HEK293 (cell line): ENCODE data around the gene TMEM143.
A peak's percentile ranks its signal among the peaks of the same experiment; 100 is the strongest.

Experiments
- EGR2 ChIP-seq: fragments of 450-650 bp; formaldehyde crosslinking; IDR thresholded peaks from 2 replicates; pipeline ENCODE4 v1.5.1; 2016; ENCODE audit warnings: low read depth, missing biosample characterization, missing genetic modification characterization
- KLF10 ChIP-seq: fragments of 450-650 bp; IDR thresholded peaks from 2 replicates; pipeline ENCODE4 v1.5.1; 2018; ENCODE audit warnings: missing biosample characterization, mild to moderate bottlenecking, missing genetic modification characterization
- KLF16 ChIP-seq: fragments of 450-650 bp; formaldehyde crosslinking; IDR thresholded peaks from 2 replicates; pipeline ENCODE4 v1.5.1; 2017; ENCODE audit warnings: missing biosample characterization, missing genetic modification characterization
- KLF7 ChIP-seq: fragments of 450-650 bp; formaldehyde crosslinking; IDR thresholded peaks from 2 replicates; pipeline ENCODE4 v1.5.1; 2016; ENCODE audit warnings: missing biosample characterization, missing genetic modification characterization, borderline replicate concordance
- KLF8 ChIP-seq: fragments of 450-650 bp; formaldehyde crosslinking; IDR thresholded peaks from 2 replicates; pipeline ENCODE4 v1.5.1; 2016; ENCODE audit warnings: missing biosample characterization, missing genetic modification characterization
- MEIS1 ChIP-seq: sonication (generic); formaldehyde crosslinking; IDR thresholded peaks from 2 replicates; pipeline ENCODE4 v1.8.1; 2022; ENCODE audit warnings: missing genetic modification reagents, mild to moderate bottlenecking, borderline replicate concordance
- OVOL3 ChIP-seq: fragments of 450-650 bp; formaldehyde crosslinking; IDR thresholded peaks from 2 replicates; pipeline ENCODE4 v1.5.1; 2016; ENCODE audit warnings: missing biosample characterization, missing genetic modification characterization
- PRDM6 ChIP-seq: fragments of 450-650 bp; formaldehyde crosslinking; IDR thresholded peaks from 2 replicates; pipeline ENCODE4 v1.5.1; 2017; ENCODE audit warnings: missing biosample characterization, missing genetic modification characterization
- SALL2 ChIP-seq: fragments of 450-650 bp; formaldehyde crosslinking; IDR thresholded peaks from 2 replicates; pipeline ENCODE4 v1.5.0; 2017; ENCODE audit warnings: missing biosample characterization, mild to moderate bottlenecking, missing genetic modification characterization, borderline replicate concordance
- SP2 ChIP-seq: fragments of 450-650 bp; formaldehyde crosslinking; IDR thresholded peaks from 2 replicates; pipeline ENCODE4 v1.5.1; 2016; ENCODE audit warnings: missing biosample characterization, missing genetic modification characterization
- SP3 ChIP-seq: fragments of 450-650 bp; formaldehyde crosslinking; IDR thresholded peaks from 2 replicates; pipeline ENCODE4 v1.5.1; 2016; ENCODE audit warnings: missing biosample characterization, missing genetic modification characterization
- ZBTB17 ChIP-seq: fragments of 450-650 bp; formaldehyde crosslinking; IDR thresholded peaks from 2 replicates; pipeline ENCODE4 v1.5.1; 2016; ENCODE audit warnings: missing biosample characterization, missing genetic modification characterization
- ZBTB26 ChIP-seq: fragments of 450-650 bp; formaldehyde crosslinking; optimal IDR thresholded peaks from 2 replicates; pipeline ENCODE3; 2016; ENCODE audit warnings: missing biosample characterization, mild to moderate bottlenecking, missing genetic modification characterization
- ZBTB48 ChIP-seq: fragments of 450-650 bp; formaldehyde crosslinking; IDR thresholded peaks from 2 replicates; pipeline ENCODE4 v1.5.1; 2016; ENCODE audit warnings: missing biosample characterization, missing genetic modification characterization
- ZEB2 ChIP-seq: fragments of 450-650 bp; formaldehyde crosslinking; IDR thresholded peaks from 2 replicates; pipeline ENCODE4 v1.5.1; 2016; ENCODE audit warnings: missing biosample characterization, missing genetic modification characterization
- ZNF121 ChIP-seq: fragments of 450-650 bp; formaldehyde crosslinking; IDR thresholded peaks from 2 replicates; pipeline ENCODE4 v1.5.1; 2016; ENCODE audit warnings: missing biosample characterization, missing genetic modification characterization
- ZNF311 ChIP-seq: fragments of 450-650 bp; formaldehyde crosslinking; IDR thresholded peaks from 2 replicates; pipeline ENCODE4 v1.5.1; 2017; ENCODE audit warnings: missing biosample characterization, missing genetic modification characterization, borderline replicate concordance
- ZNF404 ChIP-seq: fragments of 450-650 bp; formaldehyde crosslinking; IDR thresholded peaks from 2 replicates; pipeline ENCODE4 v1.5.1; 2017; ENCODE audit warnings: missing biosample characterization, missing genetic modification characterization
- ZNF423 ChIP-seq: fragments of 450-650 bp; formaldehyde crosslinking; IDR thresholded peaks from 2 replicates; pipeline ENCODE4 v1.5.1; 2016; ENCODE audit warnings: missing biosample characterization, missing genetic modification characterization
- ZNF426 ChIP-seq: fragments of 450-650 bp; formaldehyde crosslinking; IDR thresholded peaks from 2 replicates; pipeline ENCODE4 v1.5.1; 2017; ENCODE audit warnings: missing biosample characterization, missing genetic modification characterization, mild to moderate bottlenecking, inconsistent platforms, moderate library complexity
- ZNF433 ChIP-seq: fragments of 450-650 bp; formaldehyde crosslinking; IDR thresholded peaks from 2 replicates; pipeline ENCODE4 v1.5.1; 2016; ENCODE audit warnings: missing biosample characterization, missing genetic modification characterization, low read depth
- ZNF561 ChIP-seq: fragments of 450-650 bp; IDR thresholded peaks from 2 replicates; pipeline ENCODE4 v1.5.1; 2018; ENCODE audit warnings: missing biosample characterization, missing genetic modification characterization, borderline replicate concordance
- ZNF610 ChIP-seq: fragments of 450-650 bp; formaldehyde crosslinking; IDR thresholded peaks from 2 replicates; pipeline ENCODE4 v1.5.1; 2016; ENCODE audit warnings: missing biosample characterization, missing genetic modification characterization, borderline replicate concordance
- ZNF629 ChIP-seq: fragments of 450-650 bp; formaldehyde crosslinking; IDR thresholded peaks from 2 replicates; pipeline ENCODE4 v1.5.1; 2017; ENCODE audit warnings: missing biosample characterization, missing genetic modification characterization
- ZNF658 ChIP-seq: fragments of 450-650 bp; formaldehyde crosslinking; IDR thresholded peaks from 2 replicates; pipeline ENCODE4; 2016; ENCODE audit warnings: missing biosample characterization, missing genetic modification characterization
- ZNF747 ChIP-seq: fragments of 450-650 bp; formaldehyde crosslinking; IDR thresholded peaks from 2 replicates; pipeline ENCODE4 v1.5.1; 2016; ENCODE audit warnings: missing biosample characterization, missing genetic modification characterization
- ZNF785 ChIP-seq: fragments of 450-650 bp; formaldehyde crosslinking; IDR thresholded peaks from 2 replicates; pipeline ENCODE4 v1.5.1; 2016; ENCODE audit warnings: missing biosample characterization, missing genetic modification characterization
- ZNF830 ChIP-seq: fragments of 450-650 bp; IDR thresholded peaks from 2 replicates; pipeline ENCODE4 v1.5.0; 2018; ENCODE audit warnings: missing biosample characterization, missing genetic modification characterization, low read depth, mild to moderate bottlenecking, moderate library complexity
- ZNF843 ChIP-seq: fragments of 450-650 bp; formaldehyde crosslinking; IDR thresholded peaks from 2 replicates; pipeline ENCODE4 v1.5.1; 2016; ENCODE audit warnings: missing biosample characterization, missing genetic modification characterization
- ZSCAN23 ChIP-seq: fragments of 450-650 bp; formaldehyde crosslinking; IDR thresholded peaks from 2 replicates; pipeline ENCODE4 v1.5.1; 2016; ENCODE audit warnings: missing biosample characterization, missing genetic modification characterization
- TF ChIP-seq, protein P1 (sequence below): fragments of 450-650 bp; formaldehyde crosslinking; conservative IDR thresholded peaks from 2 replicates; pipeline ENCODE4 v1.5.1; 2016; ENCODE audit warnings: low read depth, missing biosample characterization, missing genetic modification characterization
- TF ChIP-seq, protein P2 (sequence below): fragments of 450-650 bp; formaldehyde crosslinking; IDR thresholded peaks from 2 replicates; pipeline ENCODE4 v1.5.1; 2016; ENCODE audit warnings: missing biosample characterization, missing genetic modification characterization, low read depth
- TF ChIP-seq, protein P3 (sequence below): fragments of 450-650 bp; formaldehyde crosslinking; IDR thresholded peaks from 2 replicates; pipeline ENCODE4 v1.5.1; 2017; ENCODE audit warnings: missing biosample characterization, missing genetic modification characterization

Gene TMEM143

GRCh38 chr19:48363500-48363809 is 285 bp downstream of the TMEM143 start (continued):
- TF ChIP-seq, protein P1, sequence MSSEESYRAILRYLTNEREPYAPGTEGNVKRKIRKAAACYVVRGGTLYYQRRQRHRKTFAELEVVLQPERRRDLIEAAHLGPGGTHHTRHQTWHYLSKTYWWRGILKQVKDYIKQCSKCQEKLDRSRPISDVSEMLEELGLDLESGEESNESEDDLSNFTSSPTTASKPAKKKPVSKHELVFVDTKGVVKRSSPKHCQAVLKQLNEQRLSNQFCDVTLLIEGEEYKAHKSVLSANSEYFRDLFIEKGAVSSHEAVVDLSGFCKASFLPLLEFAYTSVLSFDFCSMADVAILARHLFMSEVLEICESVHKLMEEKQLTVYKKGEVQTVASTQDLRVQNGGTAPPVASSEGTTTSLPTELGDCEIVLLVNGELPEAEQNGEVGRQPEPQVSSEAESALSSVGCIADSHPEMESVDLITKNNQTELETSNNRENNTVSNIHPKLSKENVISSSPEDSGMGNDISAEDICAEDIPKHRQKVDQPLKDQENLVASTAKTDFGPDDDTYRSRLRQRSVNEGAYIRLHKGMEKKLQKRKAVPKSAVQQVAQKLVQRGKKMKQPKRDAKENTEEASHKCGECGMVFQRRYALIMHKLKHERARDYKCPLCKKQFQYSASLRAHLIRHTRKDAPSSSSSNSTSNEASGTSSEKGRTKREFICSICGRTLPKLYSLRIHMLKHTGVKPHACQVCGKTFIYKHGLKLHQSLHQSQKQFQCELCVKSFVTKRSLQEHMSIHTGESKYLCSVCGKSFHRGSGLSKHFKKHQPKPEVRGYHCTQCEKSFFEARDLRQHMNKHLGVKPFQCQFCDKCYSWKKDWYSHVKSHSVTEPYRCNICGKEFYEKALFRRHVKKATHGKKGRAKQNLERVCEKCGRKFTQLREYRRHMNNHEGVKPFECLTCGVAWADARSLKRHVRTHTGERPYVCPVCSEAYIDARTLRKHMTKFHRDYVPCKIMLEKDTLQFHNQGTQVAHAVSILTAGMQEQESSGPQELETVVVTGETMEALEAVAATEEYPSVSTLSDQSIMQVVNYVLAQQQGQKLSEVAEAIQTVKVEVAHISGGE: peak; percentile 44; the same call in 1 of the 2 replicates
- TF ChIP-seq ZNF423 (tag by site-specific recombination) (no peak), ZNF426 (tag by site-specific recombination) (no peak), ZNF561 (no peak; the same call in 1 of the 2 replicates), ZBTB26 (tag by site-specific recombination) (no peak), PRDM6 (no peak), OVOL3 (tag by site-specific recombination) (0 out of 2 replicates have a peak, but pooled peaks have one; percentile 65), ZEB2 (tag by site-specific recombination) (no peak), ZNF433 (tag by site-specific recombination) (no peak), ZNF311 (tag by site-specific recombination) (no peak), KLF8 (tag by site-specific recombination) (no peak), ZBTB48 (tag by site-specific recombination) (no peak), ZNF629 (tag by site-specific recombination) (no peak), KLF16 (tag by site-specific recombination) (no peak), ZNF658 (no peak), ZNF121 (no peak), ZSCAN23 (no peak), KLF10 (tag by site-specific recombination) (no peak), ZNF830 (tag by site-specific recombination) (no peak), EGR2 (no peak), KLF7 (tag by site-specific recombination) (no peak), MEIS1 (CRISPR knock-in tag) (no peak), SP3 (tag by site-specific recombination) (no peak), ZNF404 (tag by site-specific recombination) (no peak), ZNF610 (0 out of 2 replicates have a peak, but pooled peaks have one; percentile 36), ZNF785 (tag by site-specific recombination) (no peak), ZNF843 (tag by site-specific recombination) (peak; percentile 38; the same call in 1 of the 2 replicates), ZBTB17 (tag by site-specific recombination) (no peak), ZNF747 (no peak), SP2 (tag by site-specific recombination) (no peak), SALL2 (no peak)
- TF ChIP-seq, protein P2, sequence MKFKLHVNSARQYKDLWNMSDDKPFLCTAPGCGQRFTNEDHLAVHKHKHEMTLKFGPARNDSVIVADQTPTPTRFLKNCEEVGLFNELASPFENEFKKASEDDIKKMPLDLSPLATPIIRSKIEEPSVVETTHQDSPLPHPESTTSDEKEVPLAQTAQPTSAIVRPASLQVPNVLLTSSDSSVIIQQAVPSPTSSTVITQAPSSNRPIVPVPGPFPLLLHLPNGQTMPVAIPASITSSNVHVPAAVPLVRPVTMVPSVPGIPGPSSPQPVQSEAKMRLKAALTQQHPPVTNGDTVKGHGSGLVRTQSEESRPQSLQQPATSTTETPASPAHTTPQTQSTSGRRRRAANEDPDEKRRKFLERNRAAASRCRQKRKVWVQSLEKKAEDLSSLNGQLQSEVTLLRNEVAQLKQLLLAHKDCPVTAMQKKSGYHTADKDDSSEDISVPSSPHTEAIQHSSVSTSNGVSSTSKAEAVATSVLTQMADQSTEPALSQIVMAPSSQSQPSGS (tag by site-specific recombination): no peak
- TF ChIP-seq, protein P3, sequence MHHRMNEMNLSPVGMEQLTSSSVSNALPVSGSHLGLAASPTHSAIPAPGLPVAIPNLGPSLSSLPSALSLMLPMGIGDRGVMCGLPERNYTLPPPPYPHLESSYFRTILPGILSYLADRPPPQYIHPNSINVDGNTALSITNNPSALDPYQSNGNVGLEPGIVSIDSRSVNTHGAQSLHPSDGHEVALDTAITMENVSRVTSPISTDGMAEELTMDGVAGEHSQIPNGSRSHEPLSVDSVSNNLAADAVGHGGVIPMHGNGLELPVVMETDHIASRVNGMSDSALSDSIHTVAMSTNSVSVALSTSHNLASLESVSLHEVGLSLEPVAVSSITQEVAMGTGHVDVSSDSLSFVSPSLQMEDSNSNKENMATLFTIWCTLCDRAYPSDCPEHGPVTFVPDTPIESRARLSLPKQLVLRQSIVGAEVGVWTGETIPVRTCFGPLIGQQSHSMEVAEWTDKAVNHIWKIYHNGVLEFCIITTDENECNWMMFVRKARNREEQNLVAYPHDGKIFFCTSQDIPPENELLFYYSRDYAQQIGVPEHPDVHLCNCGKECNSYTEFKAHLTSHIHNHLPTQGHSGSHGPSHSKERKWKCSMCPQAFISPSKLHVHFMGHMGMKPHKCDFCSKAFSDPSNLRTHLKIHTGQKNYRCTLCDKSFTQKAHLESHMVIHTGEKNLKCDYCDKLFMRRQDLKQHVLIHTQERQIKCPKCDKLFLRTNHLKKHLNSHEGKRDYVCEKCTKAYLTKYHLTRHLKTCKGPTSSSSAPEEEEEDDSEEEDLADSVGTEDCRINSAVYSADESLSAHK (tag by site-specific recombination): no peak
